ENCODE measurements around the gene UBE3C.
"Not testable (repeated sequence)": the region's sequence is repeated elsewhere in the genome, so short reads cannot be mapped to it uniquely, and the experiment has no call there.

Gene UBE3C

GRCh38 chr7:157277568-157277967 lies 138.8 kb downstream of the UBE3C start:
- not testable (repeated sequence) for H3K4me3 ChIP-seq (ENCODE audit: low read depth, low read length); H3K9ac ChIP-seq (ENCODE audit: low read depth, low read length); H3K9me3 ChIP-seq (ENCODE audit: control insufficient read depth, insufficient read depth, low read length); H3K4me1 ChIP-seq (ENCODE audit: control insufficient read depth, insufficient read depth, low read length); H3K36me3 ChIP-seq (ENCODE audit: control insufficient read depth, insufficient read depth, low read length); H3K27me3 ChIP-seq (ENCODE audit: control insufficient read depth, insufficient read depth, low read length)

DNA sequence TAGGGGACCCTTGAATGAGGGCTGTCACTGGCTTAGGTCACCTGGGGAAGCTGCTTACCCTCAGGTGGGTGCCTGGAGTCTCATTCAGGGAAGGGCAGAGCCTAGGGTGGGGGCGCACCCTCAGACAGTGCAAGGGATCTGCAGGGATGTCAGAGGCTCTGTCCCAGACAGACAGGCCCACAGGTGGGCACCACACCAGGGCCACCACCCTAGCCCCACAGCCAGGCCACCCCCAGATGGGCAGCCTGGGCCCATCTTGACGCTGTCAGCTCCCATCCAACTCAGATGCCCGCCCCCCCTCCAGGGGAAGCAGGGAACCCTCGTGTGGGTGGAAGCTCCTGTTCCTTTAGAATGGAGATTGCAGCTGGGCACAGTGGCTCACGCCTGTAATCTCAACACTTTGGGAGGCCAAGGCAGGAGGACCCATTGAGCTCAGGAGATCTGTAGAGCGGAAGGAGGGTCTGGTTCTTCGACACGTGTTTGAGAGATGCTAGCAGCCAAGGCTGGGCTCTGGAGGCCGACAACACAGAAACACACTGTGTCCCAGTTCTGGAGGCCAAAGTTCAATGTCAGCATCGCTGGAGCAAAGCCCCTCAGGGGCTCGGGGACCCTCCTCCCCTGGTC lies 139.6 kb downstream of the UBE3C start:
- Histone ChIP-seq H3K4me3 (ENCODE audit: low read depth, low read length) (no peak overlapping the region), H3K9ac (ENCODE audit: low read depth, low read length) (no peak overlapping the region), H3K36me3 (ENCODE audit: control insufficient read depth, insufficient read depth, low read length) (no peaks in the 10 kb centered on the region), H3K27me3 (ENCODE audit: control insufficient read depth, insufficient read depth, low read length) (no peaks in the 10 kb centered on the region), H3K9me3 (ENCODE audit: control insufficient read depth, insufficient read depth, low read length) (no peaks in the 10 kb centered on the region), H3K4me1 (ENCODE audit: control insufficient read depth, insufficient read depth, low read length) (peaks cover 5% of the 10 kb centered on the region)

DNA sequence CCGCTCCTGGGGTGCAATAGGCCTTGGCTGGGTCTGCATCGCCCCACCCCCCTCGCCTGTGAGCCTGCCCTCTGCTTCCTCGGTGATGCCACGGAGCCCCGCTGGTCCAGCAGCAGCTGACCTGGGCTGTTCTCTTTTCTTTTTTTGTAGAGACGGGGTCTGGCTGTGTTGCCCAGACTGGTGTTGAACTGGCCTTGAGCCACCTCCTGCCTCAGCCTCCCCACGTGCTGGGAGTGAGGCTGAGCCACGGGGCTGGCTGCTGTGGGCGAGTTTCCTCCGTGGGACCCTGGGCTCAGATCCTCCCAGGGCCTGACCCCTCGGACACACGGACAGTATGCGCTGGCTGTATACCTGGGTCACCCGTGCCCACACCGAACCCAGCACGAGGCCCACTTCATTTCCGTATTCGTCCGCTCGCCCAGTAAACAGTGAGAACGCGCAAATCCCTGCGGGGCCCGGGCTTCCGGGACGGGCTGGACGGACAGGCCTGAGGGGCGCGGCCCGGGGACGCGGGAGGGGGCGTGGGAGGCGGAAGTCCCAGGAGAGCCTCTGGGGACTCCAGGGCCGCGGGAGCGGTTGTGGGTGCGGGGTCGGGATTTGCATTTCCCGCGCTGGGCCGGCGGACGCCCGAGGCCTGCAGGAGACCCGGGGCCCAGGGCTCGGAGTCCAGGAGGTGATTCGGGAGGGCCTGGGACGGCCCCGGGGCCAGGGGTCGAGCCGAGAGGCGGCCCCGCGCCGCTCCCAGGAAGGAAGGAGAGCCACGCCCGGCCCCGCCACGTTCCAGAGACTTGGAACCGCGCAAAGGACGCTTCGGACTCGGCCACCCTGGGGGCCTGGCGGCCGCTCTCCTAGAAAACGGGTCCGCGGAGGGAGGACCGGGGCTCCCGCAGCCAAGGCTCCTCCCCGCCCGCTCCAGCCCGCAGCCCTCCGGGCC lies 140.3 kb downstream of the UBE3C start:
- no peaks in the 10 kb centered on the region for H3K27me3 ChIP-seq (ENCODE audit: control insufficient read depth, insufficient read depth, low read length)
- no peak overlapping the region for H3K9ac ChIP-seq (ENCODE audit: low read depth, low read length)
- no peak overlapping the region for H3K4me3 ChIP-seq (ENCODE audit: low read depth, low read length)
- no peaks in the 10 kb centered on the region for H3K36me3 ChIP-seq (ENCODE audit: control insufficient read depth, insufficient read depth, low read length)
- H3K9me3 ChIP-seq (ENCODE audit: control insufficient read depth, insufficient read depth, low read length): no peaks in the 10 kb centered on the region
- H3K4me1 ChIP-seq (ENCODE audit: control insufficient read depth, insufficient read depth, low read length): peaks cover 4% of the 10 kb centered on the region

- no peak overlapping the region for H3K9ac ChIP-seq (ENCODE audit: low read depth, low read length)
- H3K36me3 ChIP-seq (ENCODE audit: control insufficient read depth, insufficient read depth, low read length): no peaks in the 10 kb centered on the region
- no peak overlapping the region for H3K4me3 ChIP-seq (ENCODE audit: low read depth, low read length)
- no peaks in the 10 kb centered on the region for H3K9me3 ChIP-seq (ENCODE audit: control insufficient read depth, insufficient read depth, low read length)
- no peaks in the 10 kb centered on the region for H3K27me3 ChIP-seq (ENCODE audit: control insufficient read depth, insufficient read depth, low read length)
- peaks cover 4% of the 10 kb centered on the region for H3K4me1 ChIP-seq (ENCODE audit: control insufficient read depth, insufficient read depth, low read length)
These were observed 141.1 kb downstream of the UBE3C start for GRCh38 chr7:157279741-157280215.

GRCh38 chr7:157280216-157280841 lies 141.6 kb downstream of the UBE3C start:
- H3K27me3 ChIP-seq (ENCODE audit: control insufficient read depth, insufficient read depth, low read length): no peaks in the 10 kb centered on the region
- H3K36me3 ChIP-seq (ENCODE audit: control insufficient read depth, insufficient read depth, low read length): no peaks in the 10 kb centered on the region
- H3K9me3 ChIP-seq (ENCODE audit: control insufficient read depth, insufficient read depth, low read length): no peaks in the 10 kb centered on the region
- H3K4me3 ChIP-seq (ENCODE audit: low read depth, low read length): no peak overlapping the region
- H3K9ac ChIP-seq (ENCODE audit: low read depth, low read length): no peak overlapping the region
- peaks cover 4% of the 10 kb centered on the region for H3K4me1 ChIP-seq (ENCODE audit: control insufficient read depth, insufficient read depth, low read length)

GRCh38 chr7:157281221-157281998 lies 142.7 kb downstream of the UBE3C start:
- no peaks in the 10 kb centered on the region for H3K27me3 ChIP-seq (ENCODE audit: control insufficient read depth, insufficient read depth, low read length)

GRCh38 chr7:157282141-157282801 lies 143.5 kb downstream of the UBE3C start:
- no peaks in the 10 kb centered on the region for H3K27me3 ChIP-seq (ENCODE audit: control insufficient read depth, insufficient read depth, low read length)
- H3K4me3 ChIP-seq (ENCODE audit: low read depth, low read length): no peak overlapping the region
- no peaks in the 10 kb centered on the region for H3K9me3 ChIP-seq (ENCODE audit: control insufficient read depth, insufficient read depth, low read length)
- peak overlapping the region; percentile 12 for H3K9ac ChIP-seq (ENCODE audit: low read depth, low read length)
- peaks cover 4% of the 10 kb centered on the region for H3K4me1 ChIP-seq (ENCODE audit: control insufficient read depth, insufficient read depth, low read length)
- no peaks in the 10 kb centered on the region for H3K36me3 ChIP-seq (ENCODE audit: control insufficient read depth, insufficient read depth, low read length)

More at GRCh38 chr7:157281221-157281998, 142.7 kb downstream of the UBE3C start:
- no peaks in the 10 kb centered on the region for H3K9me3 ChIP-seq (ENCODE audit: control insufficient read depth, insufficient read depth, low read length)
- H3K36me3 ChIP-seq (ENCODE audit: control insufficient read depth, insufficient read depth, low read length): no peaks in the 10 kb centered on the region
- H3K4me3 ChIP-seq (ENCODE audit: low read depth, low read length): no peak overlapping the region
- no peak overlapping the region for H3K9ac ChIP-seq (ENCODE audit: low read depth, low read length)
- peaks cover 4% of the 10 kb centered on the region for H3K4me1 ChIP-seq (ENCODE audit: control insufficient read depth, insufficient read depth, low read length)

- peaks cover 4% of the 10 kb centered on the region for H3K4me1 ChIP-seq (ENCODE audit: control insufficient read depth, insufficient read depth, low read length)
- H3K27me3 ChIP-seq (ENCODE audit: control insufficient read depth, insufficient read depth, low read length): no peaks in the 10 kb centered on the region
- H3K9me3 ChIP-seq (ENCODE audit: control insufficient read depth, insufficient read depth, low read length): peaks cover 3% of the 10 kb centered on the region
- no peak overlapping the region for H3K4me3 ChIP-seq (ENCODE audit: low read depth, low read length)
- H3K36me3 ChIP-seq (ENCODE audit: control insufficient read depth, insufficient read depth, low read length): peaks cover 3% of the 10 kb centered on the region
- H3K9ac ChIP-seq (ENCODE audit: low read depth, low read length): no peak overlapping the region
These were observed 145.7 kb downstream of the UBE3C start for GRCh38 chr7:157284229-157285014.

GRCh38 chr7:157291404-157292080 lies 152.8 kb downstream of the UBE3C start:
- Histone ChIP-seq H3K27me3 (ENCODE audit: control insufficient read depth, insufficient read depth, low read length) (no peaks in the 10 kb centered on the region), H3K4me3 (ENCODE audit: low read depth, low read length) (no peak overlapping the region), H3K9ac (ENCODE audit: low read depth, low read length) (no peak overlapping the region), H3K9me3 (ENCODE audit: control insufficient read depth, insufficient read depth, low read length) (peaks cover 3% of the 10 kb centered on the region), H3K4me1 (ENCODE audit: control insufficient read depth, insufficient read depth, low read length) (no peaks in the 10 kb centered on the region), H3K36me3 (ENCODE audit: control insufficient read depth, insufficient read depth, low read length) (peaks cover 3% of the 10 kb centered on the region)

GRCh38 chr7:157292258-157292657 lies 153.5 kb downstream of the UBE3C start:
- Histone ChIP-seq H3K4me3 (ENCODE audit: low read depth, low read length) (no peak overlapping the region), H3K9me3 (ENCODE audit: control insufficient read depth, insufficient read depth, low read length) (peaks cover 3% of the 10 kb centered on the region), H3K36me3 (ENCODE audit: control insufficient read depth, insufficient read depth, low read length) (peaks cover 3% of the 10 kb centered on the region), H3K27me3 (ENCODE audit: control insufficient read depth, insufficient read depth, low read length) (no peaks in the 10 kb centered on the region), H3K9ac (ENCODE audit: low read depth, low read length) (no peak overlapping the region), H3K4me1 (ENCODE audit: control insufficient read depth, insufficient read depth, low read length) (no peaks in the 10 kb centered on the region)

Measured in iPS-15b (cell line).